Fibroblast of skin of back (primary cell): ENCODE measurements around the gene MAP3K1.

Experiments
- DNase-seq: peaks from one replicate; pipeline ENCODE4 v3.0.0-alpha.2; 2013

MAP3K1 gene

DNA sequence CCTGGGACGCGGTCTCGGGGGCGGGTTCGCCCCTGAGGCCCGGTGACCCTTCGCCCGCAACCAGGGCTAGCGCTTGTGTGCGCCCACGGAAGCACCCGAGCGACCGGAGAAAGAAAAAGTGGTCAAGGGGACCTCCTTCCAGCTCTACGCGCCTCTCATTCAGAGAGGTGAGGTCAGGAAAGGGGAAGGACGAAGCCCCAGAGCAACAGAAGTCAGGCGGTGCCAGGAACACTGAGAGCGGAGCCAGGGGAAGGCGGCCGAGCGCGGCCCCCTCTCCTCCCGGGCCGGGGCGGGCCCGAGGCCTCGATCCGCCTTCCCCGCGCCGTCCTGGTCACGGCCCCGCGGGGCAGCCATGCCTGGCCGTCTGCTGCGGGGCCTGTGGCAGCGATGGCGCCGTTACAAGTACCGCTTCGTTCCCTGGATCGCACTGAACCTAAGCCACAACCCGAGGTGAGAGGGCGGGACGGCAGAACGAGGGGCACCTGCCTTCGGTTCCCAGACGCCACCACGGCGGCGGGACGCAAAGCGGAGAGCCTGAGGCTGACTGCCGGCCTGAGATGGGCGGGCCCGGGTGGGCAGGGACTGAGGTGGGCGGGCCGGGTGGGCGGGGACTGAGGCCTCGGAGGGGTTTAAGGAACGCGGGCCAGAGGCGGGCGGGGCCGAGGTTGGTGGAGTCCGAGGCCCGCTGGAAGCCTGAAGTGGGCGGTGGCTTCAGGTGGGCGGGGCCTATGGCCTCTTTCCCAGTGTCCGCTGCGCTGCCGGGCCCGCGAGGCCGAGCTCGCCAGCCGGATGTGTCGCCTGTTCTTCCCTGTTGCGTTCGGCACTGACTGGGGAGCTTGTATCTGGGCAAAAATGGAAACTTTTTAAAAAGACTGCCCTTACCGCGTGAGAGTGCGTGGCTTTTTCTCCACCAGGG is 94.2 kb downstream of the MAP3K1 start, which contains the start of gene SETD9:
TSS of gene SETD9 (plus strand) at position 303 of the 916 bp plus-strand sequence. CDS start at position 353, 50 bp downstream.
- peak; percentile 97 for DNase-seq

DNA sequence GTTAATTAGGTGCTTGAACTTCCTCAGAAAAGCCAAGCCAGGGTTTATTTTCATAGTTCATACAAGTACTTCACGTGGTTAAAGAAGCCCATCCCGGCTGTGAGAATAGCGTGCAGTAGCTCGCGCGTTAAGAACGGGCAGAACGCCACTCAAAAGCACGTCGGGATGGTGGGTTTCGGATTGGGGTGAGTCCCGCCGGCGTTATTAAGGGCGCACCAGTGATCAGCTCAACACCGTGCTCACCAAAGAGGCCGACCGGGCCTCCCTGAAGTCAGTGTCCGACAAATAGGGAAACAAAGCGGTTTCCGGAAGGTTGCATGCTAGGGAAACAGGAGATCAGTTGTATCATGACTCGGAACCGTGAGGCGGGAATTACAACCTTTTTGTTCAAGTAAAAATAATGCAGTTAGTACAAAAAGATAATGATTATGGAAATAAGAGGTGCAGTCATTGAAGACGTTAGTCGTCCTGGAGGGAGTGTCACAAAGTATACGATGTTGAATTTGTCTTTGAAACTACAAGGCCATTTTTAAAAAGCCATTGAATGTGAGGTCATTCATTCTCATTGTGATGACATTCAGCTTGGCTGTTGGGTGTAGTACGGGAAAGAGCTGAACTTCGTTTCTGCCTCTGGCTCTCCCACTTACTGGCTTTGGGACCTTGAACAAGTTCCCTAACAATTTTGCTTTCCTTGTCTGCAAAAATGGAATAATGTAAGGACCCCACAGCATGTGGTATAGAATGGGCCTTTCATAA is 95.0 kb downstream of the MAP3K1 start:
- DNase-seq, result peak; percentile 64

DNA sequence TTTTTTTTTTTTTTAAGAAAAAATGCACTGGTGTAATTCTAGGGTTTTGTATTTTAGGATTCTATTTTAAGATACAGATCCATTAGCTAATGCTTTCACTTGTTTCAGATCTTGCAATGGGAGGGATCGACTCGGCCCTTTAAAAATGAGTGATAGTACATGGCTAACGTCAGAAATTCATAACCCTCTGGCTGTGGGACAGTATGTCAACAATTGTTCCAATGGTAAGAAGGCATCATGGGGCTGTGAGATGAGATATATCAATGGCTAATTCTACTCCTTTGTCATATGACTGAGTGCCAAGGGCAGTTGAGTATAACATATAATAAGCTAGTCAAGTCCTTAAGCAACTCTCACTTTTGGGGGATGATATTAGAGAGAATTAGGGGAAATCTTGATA is 98.4 kb downstream of the MAP3K1 start:
- DNase-seq, result no peak

DNA sequence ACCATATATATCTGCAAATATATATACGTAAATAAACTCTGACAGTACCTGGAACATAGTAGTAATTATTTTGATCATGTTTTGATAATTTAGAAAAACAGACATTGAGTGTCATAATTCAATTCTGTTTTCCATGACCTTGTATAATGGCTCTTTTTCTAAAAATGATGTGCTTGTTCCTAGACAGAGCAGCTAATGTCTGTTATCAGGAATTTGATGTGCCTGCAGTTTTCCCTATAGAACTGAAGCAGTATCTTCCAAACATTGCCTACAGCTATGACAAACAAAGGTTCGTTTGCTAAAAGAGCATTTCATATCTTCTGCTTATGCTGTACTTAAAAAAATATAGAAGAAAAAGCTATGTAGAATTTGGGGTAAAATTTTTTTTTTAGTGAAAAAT is 99.3 kb downstream of the MAP3K1 start:
- DNase-seq, result no peak

DNA sequence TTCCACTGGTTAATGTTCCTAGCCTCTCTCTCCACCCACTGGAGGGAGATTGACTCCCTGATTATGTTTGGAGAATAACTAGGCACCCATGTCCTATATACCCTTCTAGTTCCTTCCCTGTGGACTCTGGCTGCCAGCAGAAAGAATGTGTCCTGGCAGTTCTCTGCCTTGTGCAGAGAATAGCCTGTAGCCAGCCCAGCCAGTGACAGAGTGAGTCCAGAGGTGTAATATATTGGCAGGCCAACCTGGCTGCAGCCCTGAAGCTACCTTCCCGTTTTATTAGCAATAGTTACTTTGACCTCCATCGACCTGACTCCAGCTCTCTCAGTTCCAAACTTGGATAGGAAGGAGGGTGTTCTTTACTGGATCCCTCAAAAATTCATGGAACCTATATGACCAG is 102.2 kb downstream of the MAP3K1 start:
- DNase-seq, result no peak

DNA sequence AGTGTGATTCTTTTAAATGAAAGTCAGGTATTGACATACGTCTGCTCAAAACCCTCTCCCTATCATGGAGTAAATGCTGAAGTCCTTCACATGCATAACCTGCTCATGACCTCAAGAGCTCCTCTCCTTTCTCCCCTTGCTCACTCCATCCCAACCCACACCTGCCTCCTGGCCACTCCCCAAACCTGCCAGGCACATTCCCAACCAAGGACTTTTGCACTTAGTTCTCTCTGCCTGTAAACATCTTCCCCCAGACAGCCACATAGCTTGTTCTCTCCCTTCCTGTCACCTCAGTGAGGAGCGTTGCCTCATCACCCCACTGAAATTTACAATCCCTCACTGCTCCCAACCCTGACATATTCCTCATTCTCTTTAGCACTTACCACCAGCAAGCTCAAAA is 102.7 kb downstream of the MAP3K1 start:
- no peak for DNase-seq

DNA sequence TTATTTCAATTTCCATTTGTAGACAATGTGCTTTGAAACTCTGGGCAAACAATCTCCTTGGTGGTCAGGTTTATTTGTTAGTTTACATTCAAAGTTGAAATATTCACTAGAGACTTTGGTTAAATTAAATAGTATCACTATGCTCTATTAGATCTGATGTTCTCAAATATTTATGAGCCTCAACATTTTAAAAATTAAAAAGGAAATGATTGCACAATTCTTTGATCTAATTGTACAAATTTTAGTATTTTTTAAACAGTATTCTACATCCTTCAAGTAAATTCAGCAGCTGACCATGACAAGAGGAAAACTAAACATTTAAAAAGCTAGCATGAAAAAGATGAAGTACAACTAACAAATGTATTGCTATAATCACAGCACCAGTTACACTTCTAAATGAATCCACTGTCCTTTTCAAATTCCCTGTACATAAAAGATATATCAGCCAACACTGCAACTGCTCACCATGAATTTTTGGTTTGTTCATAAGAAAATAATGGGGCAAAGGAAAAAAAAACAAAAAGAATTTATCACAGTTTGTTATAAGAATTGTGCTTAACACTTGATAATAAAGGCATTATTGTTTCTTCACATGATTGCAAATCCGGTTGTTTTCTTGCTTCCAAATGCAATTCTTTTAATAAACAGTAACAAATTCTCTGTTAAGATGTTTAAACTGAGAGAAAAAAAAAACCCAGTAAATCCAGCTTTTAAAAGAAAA is 104.8 kb downstream of the MAP3K1 start:
- DNase-seq, result no peak

DNA sequence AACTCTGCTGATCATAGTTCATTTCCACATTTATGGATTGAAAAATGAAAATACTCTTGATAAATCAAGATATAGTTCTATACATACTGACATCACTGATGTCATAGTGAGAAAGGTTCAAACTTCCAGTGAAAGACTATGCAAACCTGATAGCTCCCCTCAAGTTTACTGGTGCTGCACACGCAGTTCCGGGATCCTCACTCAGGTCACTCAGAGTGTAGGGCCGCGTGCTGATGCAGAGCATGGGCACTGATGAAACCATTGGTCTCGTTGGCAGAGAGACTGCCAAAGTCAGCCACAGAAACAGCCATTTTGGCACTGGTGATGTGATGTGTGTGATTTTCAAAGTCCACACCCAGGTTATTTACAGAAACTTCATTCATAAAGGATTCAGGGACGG is 107.6 kb downstream of the MAP3K1 start:
- no peak for DNase-seq

DNA sequence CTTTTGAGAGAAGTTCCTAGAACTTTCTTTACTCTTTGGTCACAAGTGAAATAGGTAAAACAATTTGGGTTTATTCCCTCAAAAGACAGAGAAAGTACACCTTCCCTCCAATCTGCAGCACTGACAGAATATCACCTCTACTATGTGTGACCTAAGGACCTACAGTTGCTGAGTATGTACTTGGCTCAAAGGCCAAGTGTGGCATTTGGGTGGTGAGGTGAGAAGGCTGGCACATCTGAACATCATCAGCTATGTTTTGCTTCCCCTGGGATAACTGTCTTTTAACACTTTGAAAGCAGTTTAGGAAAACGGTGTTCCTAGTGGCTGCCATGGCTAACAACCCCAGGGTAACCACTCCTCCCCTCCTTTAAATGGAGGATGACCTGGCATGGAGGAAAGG is 119.0 kb downstream of the MAP3K1 start:
- DNase-seq, result no peak

DNA sequence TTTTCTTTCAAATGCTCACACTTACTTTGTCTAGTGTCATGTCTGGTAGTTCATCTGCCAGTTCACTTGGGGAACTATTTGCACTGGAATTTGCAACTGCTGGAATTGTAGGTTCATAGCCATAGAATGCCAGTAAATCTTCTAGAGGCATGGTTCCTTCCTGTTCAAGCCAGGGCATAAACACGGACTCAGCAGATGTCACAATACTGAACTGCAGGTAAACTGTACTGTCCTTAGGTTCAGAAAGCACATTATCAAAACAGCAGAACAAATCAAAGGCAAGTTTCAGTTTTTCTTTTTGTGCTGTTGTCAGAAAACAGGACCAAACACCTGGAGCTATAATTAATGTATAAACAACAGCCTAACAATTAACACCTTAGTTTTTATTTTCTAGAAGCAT is 123.5 kb downstream of the MAP3K1 start:
- no peak for DNase-seq

DNA sequence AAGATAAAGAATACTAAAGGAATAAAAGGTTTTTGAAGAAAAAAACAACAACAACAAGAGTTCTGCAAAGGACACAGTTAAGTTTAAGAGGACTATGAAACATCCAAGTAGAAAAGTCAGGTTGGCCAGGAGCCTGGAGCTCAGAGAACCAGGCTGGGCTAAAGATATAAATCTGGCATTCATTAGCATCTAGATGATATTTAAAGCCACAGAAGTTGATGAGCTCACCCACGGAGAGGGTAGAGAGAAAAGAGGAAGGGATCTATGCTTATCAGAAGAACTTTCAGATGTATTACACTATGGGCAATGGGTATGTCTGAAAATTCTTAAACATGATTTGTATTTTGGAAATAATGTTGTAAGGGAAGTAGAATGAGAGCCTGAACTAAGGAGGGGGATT is 126.6 kb downstream of the MAP3K1 start:
- DNase-seq, result peak; percentile 14
